ENCODE data around the gene TLX2. TPM values are rescaled to one million over a fixed set of nuclear protein-coding genes. Genes with fewer than 3 reads are reported as not detected.

The TLX2 gene
- total and polyA plus RNA-seq, 7 donors: not detected

DNA sequence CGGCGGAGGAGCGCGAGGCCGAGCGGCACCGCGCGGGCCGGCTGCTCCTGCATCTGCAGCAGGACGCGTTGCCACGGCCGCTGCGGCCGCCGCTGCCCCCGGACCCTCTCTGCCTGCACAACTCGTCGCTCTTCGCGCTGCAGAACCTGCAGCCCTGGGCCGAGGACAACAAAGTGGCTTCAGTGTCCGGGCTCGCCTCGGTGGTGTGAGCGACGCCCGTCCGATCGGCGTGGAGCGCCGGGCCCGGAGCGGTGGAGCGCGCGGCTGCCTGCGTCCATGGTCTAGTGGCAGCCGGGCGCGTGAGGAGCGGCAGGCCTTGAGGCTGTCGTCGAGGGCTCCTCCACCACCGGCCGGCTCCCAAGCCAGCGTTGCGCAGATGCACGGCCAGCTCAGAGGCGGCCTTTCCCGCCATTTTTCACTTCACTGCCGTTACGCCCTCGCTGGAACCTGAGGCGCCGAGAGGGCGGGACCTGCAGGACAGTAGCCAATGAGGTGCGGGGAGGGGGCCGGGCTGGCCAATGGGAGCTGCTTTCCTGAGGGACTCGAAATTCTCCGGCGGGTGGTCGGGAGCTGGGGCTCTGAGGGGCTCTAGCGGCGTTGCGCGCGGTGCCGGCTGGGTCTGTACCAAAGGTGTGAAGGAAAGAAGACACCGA, 1.9 kb downstream of the TLX2 start:
- intact Hi-C loops (cut with DNase I): no loop called here
- Histone ChIP-seq H3K27ac (no peak overlapping the region), H3K9me3 (no peaks in the 10 kb centered on the region), H3K4me3 (peak overlapping the region; percentile 65), H3K4me1 (peaks cover 17% of the 10 kb centered on the region), H3K36me3 (ENCODE audit: insufficient read depth in 1 of 2, low read depth in 1 of 2) (no peaks in the 10 kb centered on the region), H3K27me3 (ENCODE audit: insufficient read depth in 3 of 3, low read length in 2 of 3) (peaks cover 0 to 95% (median 42%) of the 10 kb centered on the region in 3 donors)
- peak; percentile 67 to 92 (median 88) for ATAC-seq
- TF ChIP-seq, protein P1, sequence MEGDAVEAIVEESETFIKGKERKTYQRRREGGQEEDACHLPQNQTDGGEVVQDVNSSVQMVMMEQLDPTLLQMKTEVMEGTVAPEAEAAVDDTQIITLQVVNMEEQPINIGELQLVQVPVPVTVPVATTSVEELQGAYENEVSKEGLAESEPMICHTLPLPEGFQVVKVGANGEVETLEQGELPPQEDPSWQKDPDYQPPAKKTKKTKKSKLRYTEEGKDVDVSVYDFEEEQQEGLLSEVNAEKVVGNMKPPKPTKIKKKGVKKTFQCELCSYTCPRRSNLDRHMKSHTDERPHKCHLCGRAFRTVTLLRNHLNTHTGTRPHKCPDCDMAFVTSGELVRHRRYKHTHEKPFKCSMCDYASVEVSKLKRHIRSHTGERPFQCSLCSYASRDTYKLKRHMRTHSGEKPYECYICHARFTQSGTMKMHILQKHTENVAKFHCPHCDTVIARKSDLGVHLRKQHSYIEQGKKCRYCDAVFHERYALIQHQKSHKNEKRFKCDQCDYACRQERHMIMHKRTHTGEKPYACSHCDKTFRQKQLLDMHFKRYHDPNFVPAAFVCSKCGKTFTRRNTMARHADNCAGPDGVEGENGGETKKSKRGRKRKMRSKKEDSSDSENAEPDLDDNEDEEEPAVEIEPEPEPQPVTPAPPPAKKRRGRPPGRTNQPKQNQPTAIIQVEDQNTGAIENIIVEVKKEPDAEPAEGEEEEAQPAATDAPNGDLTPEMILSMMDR (IDR thresholded peaks at IDR 0.05): no peak
- DNase-seq: peak; percentile 66 to 84
- WGBS, 3 donors: 2 to 4% (median 2%) methylated on average over 55 to 72 of the region's 72 CpGs

DNA sequence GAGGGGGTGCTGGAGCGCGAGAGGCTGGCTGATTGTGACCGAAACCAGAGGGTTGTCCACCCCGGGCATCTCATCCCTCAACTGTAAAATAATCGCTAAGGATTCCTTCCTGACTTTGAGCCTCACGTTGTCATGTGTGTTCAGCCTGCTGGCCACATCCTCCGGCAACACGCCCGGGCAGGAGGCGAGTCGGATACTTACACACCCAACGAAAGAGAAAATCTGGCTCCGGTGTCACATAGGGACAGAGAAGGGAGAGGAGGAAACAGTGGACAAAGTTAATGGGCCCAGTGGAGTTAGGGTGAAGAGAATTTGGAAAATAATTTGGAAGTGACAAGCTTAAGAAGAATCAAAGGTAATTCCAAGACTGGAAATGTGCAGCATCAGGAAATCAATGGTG, 2.4 kb downstream of the TLX2 start:
- Histone ChIP-seq H3K9me3 (no peaks in the 10 kb centered on the region), H3K4me1 (peaks cover 17% of the 10 kb centered on the region), H3K4me3 (peak overlapping the region; percentile 65), H3K36me3 (ENCODE audit: insufficient read depth in 1 of 2, low read depth in 1 of 2) (no peaks in the 10 kb centered on the region), H3K27ac (no peak overlapping the region), H3K27me3 (ENCODE audit: insufficient read depth in 3 of 3, low read length in 2 of 3) (peaks cover 0 to 90% (median 40%) of the 10 kb centered on the region in 3 donors)
- WGBS, 3 donors: 55 to 67% (median 57%) methylated on average over 13 of the region's 13 CpGs
- DNase-seq (no peak), ATAC-seq (no peak)
- intact Hi-C loops (cut with DNase I): no loop called here
- TF ChIP-seq, protein P1 (IDR thresholded peaks at IDR 0.05): no peak

DNA sequence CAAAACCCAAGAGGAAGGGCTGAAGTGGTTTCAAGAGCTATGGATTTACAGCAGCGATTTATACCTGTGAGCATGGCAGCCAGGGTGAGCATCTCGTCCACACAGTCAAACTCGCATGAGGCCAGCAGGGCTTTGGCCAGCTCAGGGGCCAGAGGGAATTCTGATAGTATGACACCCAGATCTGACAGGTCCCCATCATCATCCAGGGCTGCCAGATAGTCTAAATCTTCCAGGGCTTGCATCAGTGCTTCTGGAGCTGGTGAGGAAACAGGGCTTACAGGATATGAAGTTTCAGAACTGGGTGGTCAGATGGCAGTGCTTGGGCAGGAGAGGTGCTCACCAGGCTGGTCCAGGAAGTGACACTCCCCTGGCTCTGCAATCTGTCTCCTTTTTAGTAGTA, 8.3 kb downstream of the TLX2 start:
- no peaks in the 10 kb centered on the region for H3K9me3 ChIP-seq
- no peak overlapping the region for H3K4me3 ChIP-seq
- peaks cover 0 to 31% (median 6%) of the 10 kb centered on the region in 3 donors for H3K27me3 ChIP-seq (ENCODE audit: insufficient read depth in 3 of 3, low read length in 2 of 3)
- 64 to 75% (median 72%) methylated on average over 3 of the region's 3 CpGs for WGBS, 3 donors
- ATAC-seq: no peak
- H3K36me3 ChIP-seq (ENCODE audit: insufficient read depth in 1 of 2, low read depth in 1 of 2): peaks cover 8 to 23% of the 10 kb centered on the region in 2 donors
- no peak overlapping the region for H3K27ac ChIP-seq
- intact Hi-C loops (cut with DNase I): no loop called here
- TF ChIP-seq, protein P1 (IDR thresholded peaks at IDR 0.05): no peak
- no peaks in the 10 kb centered on the region for H3K4me1 ChIP-seq
- DNase-seq: no peak

DNA sequence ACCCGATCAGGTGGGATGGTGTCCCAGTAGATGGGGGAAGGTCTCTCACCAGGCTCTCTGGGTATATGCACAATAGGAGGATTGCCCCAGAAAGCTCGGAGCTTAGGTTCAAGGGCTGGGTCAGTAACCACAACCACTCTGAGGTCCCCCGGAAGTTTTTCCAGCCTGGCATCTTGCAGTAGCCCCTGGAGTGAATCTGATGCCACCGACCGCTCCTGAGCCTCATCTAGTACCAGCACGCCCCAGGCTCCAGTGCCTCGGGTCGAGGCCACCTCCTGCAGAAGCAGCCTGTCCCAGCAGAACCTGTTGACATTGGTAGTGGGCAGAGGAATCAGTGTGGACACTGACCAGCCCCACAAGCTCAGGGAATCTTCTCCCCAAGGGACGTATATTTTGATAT, 9.8 kb downstream of the TLX2 start:
- Histone ChIP-seq H3K4me3 (no peak overlapping the region), H3K36me3 (ENCODE audit: insufficient read depth in 1 of 2, low read depth in 1 of 2) (peaks cover 8 to 31% of the 10 kb centered on the region in 2 donors), H3K27me3 (ENCODE audit: insufficient read depth in 3 of 3, low read length in 2 of 3) (peaks cover 0 to 16% (median 4%) of the 10 kb centered on the region in 3 donors), H3K9me3 (no peaks in the 10 kb centered on the region), H3K27ac (no peak overlapping the region), H3K4me1 (peaks cover 7% of the 10 kb centered on the region)
- ATAC-seq: no peak
- TF ChIP-seq, protein P1 (IDR thresholded peaks at IDR 0.05): no peak
- intact Hi-C loops (cut with DNase I): no loop called here
- WGBS, 3 donors: 78 to 83% (median 83%) methylated on average over 9 of the region's 9 CpGs
- no peak for DNase-seq

Data from psoas muscle (tissue), 8 donors.